Mammary epithelial cell (primary cell): ENCODE results near the gene OR2A7.
"Not testable (repeated sequence)": the region's sequence is repeated elsewhere in the genome, so short reads cannot be mapped to it uniquely, and the experiment has no call there.

ENCODE experiments used
- CTCF ChIP-seq, 2 donors: IDR thresholded peaks in 1 of 2; conservative IDR thresholded peaks in 1 of 2; 2 replicates each; pipeline ENCODE4 v1.5.1; 2011 to 2012; ENCODE audit warnings: inconsistent platforms in 2 of 2, low read length in 2 of 2, mild to moderate bottlenecking in 2 of 2, control low read depth in 1 of 2, low read depth in 1 of 2; ENCODE audit not compliant: insufficient read depth in 1 of 2; ENCODE audit errors: extremely low read depth in 1 of 2
- EZH2 ChIP-seq: IDR thresholded peaks from 2 replicates; pipeline ENCODE4 v1.6.1; 2012; ENCODE audit warnings: low read length, inconsistent platforms, borderline replicate concordance

GRCh38 chr7:144228810-144229209 is 35.8 kb downstream of the OR2A7 start:
- not testable (repeated sequence) for TF ChIP-seq CTCF (conservative IDR thresholded peaks at IDR 0.05 in 1 of 2, IDR thresholded peaks at IDR 0.05 in 1 of 2; ENCODE audit: extremely low read depth in 1 of 2, insufficient read depth in 1 of 2, low read depth in 1 of 2, low read length in 2 of 2); EZH2
